Hematopoietic multipotent progenitor cell treated with erythropoietin and hydrocortisone succinate and interleukin-3 and kit ligand, for 15 days (in vitro differentiated cells): ENCODE data around the gene SORT1.
"Not testable (repeated sequence)": the region's sequence is repeated elsewhere in the genome, so short reads cannot be mapped to it uniquely, and the experiment has no call there.

Experiments
- DNase-seq: peaks from one replicate; pipeline ENCODE4 v3.0.0-alpha.2; 2015; ENCODE audit warnings: low spot score

SORT1 gene

GRCh38 chr1:109379907-109380306 is 17.8 kb downstream of the SORT1 start:
- no peak for DNase-seq

GRCh38 chr1:109379422-109379821 is 18.3 kb downstream of the SORT1 start:
- DNase-seq: no peak

- no peak for DNase-seq
Measured at GRCh38 chr1:109377698-109378097, 20.0 kb downstream of the SORT1 start.

GRCh38 chr1:109373696-109374095 is 24.0 kb downstream of the SORT1 start:
- not testable (repeated sequence) for DNase-seq

- no peak for DNase-seq
Measured at GRCh38 chr1:109373126-109373525, 24.6 kb downstream of the SORT1 start.

- DNase-seq: no peak
Measured at GRCh38 chr1:109372281-109372680, 25.4 kb downstream of the SORT1 start.

GRCh38 chr1:109371341-109371739 is 26.4 kb downstream of the SORT1 start:
- DNase-seq: no peak

GRCh38 chr1:109370712-109371340 is 26.9 kb downstream of the SORT1 start:
- no peak for DNase-seq

- no peak for DNase-seq
Measured at GRCh38 chr1:109369167-109369746, 28.5 kb downstream of the SORT1 start.

GRCh38 chr1:109368464-109368863 is 29.3 kb downstream of the SORT1 start:
- DNase-seq: no peak

GRCh38 chr1:109367626-109368025 is 30.1 kb downstream of the SORT1 start:
- no peak for DNase-seq

- no peak for DNase-seq
Measured at GRCh38 chr1:109365642-109366204, 32.0 kb downstream of the SORT1 start.

GRCh38 chr1:109361649-109362048 is 36.1 kb downstream of the SORT1 start:
- DNase-seq: no peak

- DNase-seq: no peak
Measured at GRCh38 chr1:109361069-109361468, 36.6 kb downstream of the SORT1 start.

- DNase-seq: no peak
Measured at GRCh38 chr1:109357616-109358015, 40.1 kb downstream of the SORT1 start.

- no peak for DNase-seq
Measured at GRCh38 chr1:109356915-109357314, 40.8 kb downstream of the SORT1 start.

GRCh38 chr1:109356505-109356904 is 41.2 kb downstream of the SORT1 start:
- no peak for DNase-seq

- no peak for DNase-seq
Measured at GRCh38 chr1:109354929-109355328, 42.8 kb downstream of the SORT1 start.

GRCh38 chr1:109351457-109351856 is 46.3 kb downstream of the SORT1 start:
- DNase-seq: no peak

- DNase-seq: no peak
Measured at GRCh38 chr1:109350655-109351054, 47.1 kb downstream of the SORT1 start.

- DNase-seq: no peak
Measured at GRCh38 chr1:109350182-109350581, 47.5 kb downstream of the SORT1 start.

GRCh38 chr1:109347511-109347910 is 50.2 kb downstream of the SORT1 start:
- DNase-seq: no peak
